Mesothelial cell of epicardium (in vitro differentiated cells): ENCODE results near the gene CRHR2. TPM values are rescaled to one million over a fixed set of nuclear protein-coding genes. Genes with fewer than 3 reads are reported as not detected.

Source experiments
- DNase-seq, 2 experiments: peaks; one replicate each; pipeline ENCODE4 v3.0.0; 2021; ENCODE audit warnings: low spot score in 2 of 2; ENCODE audit not compliant: unreplicated experiment in 2 of 2
- H3K27ac Mint-ChIP-seq: 2 replicates; pipeline ENCODE4 v1.8.0; 2021; ENCODE audit warnings: mixed read lengths
- H3K27me3 Mint-ChIP-seq: 2 replicates; pipeline ENCODE4 v1.8.0; 2021; ENCODE audit warnings: low read depth, mixed read lengths
- H3K36me3 Mint-ChIP-seq: 2 replicates; pipeline ENCODE4 v1.8.0; 2021; ENCODE audit warnings: mixed read lengths
- H3K4me1 Mint-ChIP-seq: 2 replicates; pipeline ENCODE4 v1.8.0; 2021; ENCODE audit warnings: mixed read lengths
- H3K4me3 Mint-ChIP-seq: 2 replicates; pipeline ENCODE4 v1.8.0; 2021; ENCODE audit warnings: mild to moderate bottlenecking, moderate library complexity, mixed read lengths
- H3K9me3 Mint-ChIP-seq: 2 replicates; pipeline ENCODE4 v1.8.0; 2021; ENCODE audit warnings: mixed read lengths
- CTCF ChIP-seq: fragments of 200-600 bp; sonication (generic); IDR thresholded peaks from one replicate; pipeline ENCODE4 v1.5.0; 2021; ENCODE audit warnings: antibody characterized with exemption; ENCODE audit not compliant: unreplicated experiment
- total RNA-seq: library from RNA; stranded (reverse); gene quantifications from 3 replicates; pipeline ENCODE4 v1.2.1, GENCODE V29; 2021

Gene CRHR2
- total RNA-seq, 1 donor from 2014 or later: not detected

DNA sequence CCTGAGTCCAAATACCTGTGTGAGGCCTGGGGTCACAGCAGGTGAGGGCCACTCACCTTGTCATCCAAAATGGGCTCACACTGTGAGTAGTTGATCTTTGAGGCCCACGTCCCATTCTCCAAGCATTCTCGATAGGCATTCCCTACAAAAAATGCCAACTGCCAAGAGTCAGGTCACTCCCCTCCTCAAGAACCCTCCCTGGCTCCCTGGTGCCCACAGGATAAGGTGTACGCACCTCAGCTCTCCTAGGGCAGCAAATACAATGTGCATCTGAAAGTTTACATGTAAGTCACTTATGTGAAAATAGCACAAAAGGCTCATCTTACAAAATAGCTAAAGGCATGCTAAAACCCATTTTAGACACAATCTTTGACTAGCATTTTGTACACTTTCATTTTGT lies 15.1 kb downstream of the CRHR2 start:
- Mint-ChIP-seq H3K27ac (no peak overlapping the region), H3K4me3 (no peak overlapping the region), H3K4me1 (peaks cover 3% of the 10 kb centered on the region), H3K36me3 (no peaks in the 10 kb centered on the region), H3K27me3 (peaks cover 14% of the 10 kb centered on the region), H3K9me3 (no peaks in the 10 kb centered on the region)
- DNase-seq: no peak
- no peak for TF ChIP-seq CTCF

DNA sequence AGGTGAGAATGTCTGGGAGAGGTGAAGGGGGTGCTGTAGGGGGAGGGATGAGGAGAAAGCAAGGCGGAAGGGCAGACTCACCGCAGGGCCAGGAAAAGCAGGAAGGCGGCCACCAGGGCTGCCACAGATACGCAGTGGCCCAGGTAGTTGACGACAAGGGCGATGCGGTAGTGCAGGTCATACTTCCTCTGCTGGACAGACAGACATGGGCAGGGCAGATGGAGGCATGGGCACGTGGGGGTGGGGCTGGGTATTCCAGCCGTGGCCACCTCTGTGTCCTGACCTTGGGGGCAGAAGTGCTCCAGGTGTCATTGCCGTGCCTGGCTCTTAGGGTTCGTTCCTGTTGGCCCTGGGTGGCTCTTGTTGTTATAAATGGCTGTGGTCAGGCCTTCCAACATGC lies 16.8 kb downstream of the CRHR2 start:
- no peak for DNase-seq
- no peak overlapping the region for H3K4me3 Mint-ChIP-seq
- peaks cover 3% of the 10 kb centered on the region for H3K4me1 Mint-ChIP-seq
- no peak for TF ChIP-seq CTCF
- no peaks in the 10 kb centered on the region for H3K36me3 Mint-ChIP-seq
- H3K27me3 Mint-ChIP-seq: peaks cover 13% of the 10 kb centered on the region
- H3K9me3 Mint-ChIP-seq: no peaks in the 10 kb centered on the region
- no peak overlapping the region for H3K27ac Mint-ChIP-seq

- no peaks in the 10 kb centered on the region for H3K36me3 Mint-ChIP-seq
- TF ChIP-seq CTCF: no peak
- no peak overlapping the region for H3K27ac Mint-ChIP-seq
- H3K4me3 Mint-ChIP-seq: no peak overlapping the region
- H3K27me3 Mint-ChIP-seq: peaks cover 13% of the 10 kb centered on the region
- no peak for DNase-seq
- H3K4me1 Mint-ChIP-seq: peaks cover 3% of the 10 kb centered on the region
- no peaks in the 10 kb centered on the region for H3K9me3 Mint-ChIP-seq
These were observed 17.2 kb downstream of the CRHR2 start for GRCh38 chr7:30665043-30665442.

DNA sequence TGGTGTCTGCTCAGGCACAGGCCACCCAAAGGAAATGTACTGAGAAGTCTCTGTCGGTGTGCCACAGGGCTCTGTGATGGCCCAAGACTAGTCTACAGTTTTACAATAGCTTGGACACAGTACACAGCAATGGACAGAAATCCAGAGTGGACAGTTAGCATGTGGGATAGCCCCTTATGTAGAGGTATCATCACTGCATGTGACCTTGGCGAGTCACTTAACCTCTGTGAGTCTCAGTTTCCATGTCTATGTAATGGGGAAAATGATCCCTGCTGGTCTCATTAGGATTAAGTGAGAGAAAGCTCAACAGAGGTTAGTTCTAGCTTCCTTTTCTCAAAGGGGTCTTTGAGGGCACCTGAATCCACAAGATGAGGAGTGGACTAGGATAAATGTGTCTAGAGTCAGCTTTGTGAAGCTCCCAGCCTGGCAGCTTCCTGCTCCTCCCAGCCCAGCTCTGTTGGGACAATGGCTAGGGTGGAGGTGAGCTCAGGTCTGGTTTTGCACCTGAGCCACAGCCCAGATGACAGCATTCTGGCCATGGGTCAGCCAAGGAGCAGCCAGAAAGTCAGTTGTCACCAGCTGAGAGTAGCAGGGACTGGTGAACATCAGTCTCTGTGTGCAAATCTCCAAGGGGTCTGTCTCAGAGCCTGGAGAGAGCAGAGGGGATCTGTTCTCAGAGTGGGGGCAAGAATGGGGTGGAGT lies 17.9 kb downstream of the CRHR2 start:
- no peak for DNase-seq
- H3K4me3 Mint-ChIP-seq: no peak overlapping the region
- TF ChIP-seq CTCF: no peak
- no peak overlapping the region for H3K27ac Mint-ChIP-seq
- H3K4me1 Mint-ChIP-seq: peaks cover 3% of the 10 kb centered on the region
- H3K36me3 Mint-ChIP-seq: no peaks in the 10 kb centered on the region
- no peaks in the 10 kb centered on the region for H3K9me3 Mint-ChIP-seq
- H3K27me3 Mint-ChIP-seq: peaks cover 10% of the 10 kb centered on the region

- no peak for DNase-seq
- Mint-ChIP-seq H3K36me3 (no peaks in the 10 kb centered on the region), H3K27me3 (peaks cover 10% of the 10 kb centered on the region), H3K4me3 (no peak overlapping the region), H3K27ac (no peak overlapping the region), H3K9me3 (no peaks in the 10 kb centered on the region), H3K4me1 (peaks cover 3% of the 10 kb centered on the region)
- TF ChIP-seq CTCF: no peak
These were observed 18.8 kb downstream of the CRHR2 start for GRCh38 chr7:30663414-30663813.
